ENCODE data around the gene PAX8.

Gene PAX8

GRCh38 chr2:113172721-113173541, 105.8 kb downstream of the PAX8 start:
- H4K20me1 ChIP-seq (ENCODE audit: insufficient read depth, low read length) = peaks cover 24% of the 10 kb centered on the region
- H3K9ac ChIP-seq (ENCODE audit: low read length) = peak overlapping the region; percentile 96
- peak overlapping the region; percentile 100 for H3K4me2 ChIP-seq (ENCODE audit: low read length)
- H3K9me3 ChIP-seq (ENCODE audit: insufficient read depth, low read length) = no peaks in the 10 kb centered on the region
- H3K4me3 ChIP-seq (ENCODE audit: low read length) = peak overlapping the region; percentile 97
- TF ChIP-seq EZH2phosphoT487 (IDR thresholded peaks at IDR 0.05; ENCODE audit: low read depth) = no peak
- TF ChIP-seq, protein P1, sequence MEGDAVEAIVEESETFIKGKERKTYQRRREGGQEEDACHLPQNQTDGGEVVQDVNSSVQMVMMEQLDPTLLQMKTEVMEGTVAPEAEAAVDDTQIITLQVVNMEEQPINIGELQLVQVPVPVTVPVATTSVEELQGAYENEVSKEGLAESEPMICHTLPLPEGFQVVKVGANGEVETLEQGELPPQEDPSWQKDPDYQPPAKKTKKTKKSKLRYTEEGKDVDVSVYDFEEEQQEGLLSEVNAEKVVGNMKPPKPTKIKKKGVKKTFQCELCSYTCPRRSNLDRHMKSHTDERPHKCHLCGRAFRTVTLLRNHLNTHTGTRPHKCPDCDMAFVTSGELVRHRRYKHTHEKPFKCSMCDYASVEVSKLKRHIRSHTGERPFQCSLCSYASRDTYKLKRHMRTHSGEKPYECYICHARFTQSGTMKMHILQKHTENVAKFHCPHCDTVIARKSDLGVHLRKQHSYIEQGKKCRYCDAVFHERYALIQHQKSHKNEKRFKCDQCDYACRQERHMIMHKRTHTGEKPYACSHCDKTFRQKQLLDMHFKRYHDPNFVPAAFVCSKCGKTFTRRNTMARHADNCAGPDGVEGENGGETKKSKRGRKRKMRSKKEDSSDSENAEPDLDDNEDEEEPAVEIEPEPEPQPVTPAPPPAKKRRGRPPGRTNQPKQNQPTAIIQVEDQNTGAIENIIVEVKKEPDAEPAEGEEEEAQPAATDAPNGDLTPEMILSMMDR (IDR thresholded peaks at IDR 0.05; ENCODE audit: low read depth, low read length) = no peak
- peak overlapping the region; percentile 67 for H2AFZ ChIP-seq (ENCODE audit: low read depth, low read length)
- peaks cover 36% of the 10 kb centered on the region for H3K4me1 ChIP-seq (ENCODE audit: low read length)
- peak overlapping the region; percentile 71 for H3K27ac ChIP-seq (ENCODE audit: low read length)
- peaks cover 32% of the 10 kb centered on the region for H3K36me3 ChIP-seq (replicated peaks; ENCODE audit: low read depth, low read length)
- peaks cover 46% of the 10 kb centered on the region for H3K79me2 ChIP-seq (ENCODE audit: low read length)
- no peaks in the 10 kb centered on the region for H3K27me3 ChIP-seq (ENCODE audit: low read depth, low read length)

- H3K27me3 ChIP-seq (ENCODE audit: low read depth, low read length) = no peaks in the 10 kb centered on the region
- H2AFZ ChIP-seq (ENCODE audit: low read depth, low read length) = peak overlapping the region; percentile 27; the same call in 1 of the 2 replicates
- TF ChIP-seq EZH2phosphoT487 (IDR thresholded peaks at IDR 0.05; ENCODE audit: low read depth) = no peak
- TF ChIP-seq, protein P1 (IDR thresholded peaks at IDR 0.05; ENCODE audit: low read depth, low read length) = no peak
- H3K79me2 ChIP-seq (ENCODE audit: low read length) = peaks cover 33% of the 10 kb centered on the region
- H3K4me1 ChIP-seq (ENCODE audit: low read length) = peaks cover 36% of the 10 kb centered on the region
- no peaks in the 10 kb centered on the region for H3K9me3 ChIP-seq (ENCODE audit: insufficient read depth, low read length)
- no peak overlapping the region for H3K4me3 ChIP-seq (ENCODE audit: low read length)
- H3K9ac ChIP-seq (ENCODE audit: low read length) = no peak overlapping the region
- H3K4me2 ChIP-seq (ENCODE audit: low read length) = no peak overlapping the region; the same call in 1 of the 2 replicates
- peaks cover 12% of the 10 kb centered on the region for H4K20me1 ChIP-seq (ENCODE audit: insufficient read depth, low read length)
- peak overlapping the region; percentile 53 for H3K27ac ChIP-seq (ENCODE audit: low read length)
- H3K36me3 ChIP-seq (replicated peaks; ENCODE audit: low read depth, low read length) = peaks cover 20% of the 10 kb centered on the region
Measured at GRCh38 chr2:113171334-113172075, 107.2 kb downstream of the PAX8 start.

GRCh38 chr2:113169586-113169985, 109.1 kb downstream of the PAX8 start:
- no peak for TF ChIP-seq EZH2phosphoT487 (IDR thresholded peaks at IDR 0.05; ENCODE audit: low read depth)
- TF ChIP-seq, protein P1 (IDR thresholded peaks at IDR 0.05; ENCODE audit: low read depth, low read length) = no peak
- Histone ChIP-seq H3K27me3 (ENCODE audit: low read depth, low read length) (no peaks in the 10 kb centered on the region), H3K4me2 (ENCODE audit: low read length) (no peak overlapping the region), H3K36me3 (replicated peaks; ENCODE audit: low read depth, low read length) (peaks cover 9% of the 10 kb centered on the region), H3K79me2 (ENCODE audit: low read length) (peaks cover 14% of the 10 kb centered on the region), H2AFZ (ENCODE audit: low read depth, low read length) (no peak overlapping the region), H3K4me3 (ENCODE audit: low read length) (no peak overlapping the region), H4K20me1 (ENCODE audit: insufficient read depth, low read length) (no peaks in the 10 kb centered on the region), H3K9me3 (ENCODE audit: insufficient read depth, low read length) (no peaks in the 10 kb centered on the region), H3K4me1 (ENCODE audit: low read length) (peaks cover 22% of the 10 kb centered on the region), H3K9ac (ENCODE audit: low read length) (no peak overlapping the region), H3K27ac (ENCODE audit: low read length) (no peak overlapping the region)

DNA sequence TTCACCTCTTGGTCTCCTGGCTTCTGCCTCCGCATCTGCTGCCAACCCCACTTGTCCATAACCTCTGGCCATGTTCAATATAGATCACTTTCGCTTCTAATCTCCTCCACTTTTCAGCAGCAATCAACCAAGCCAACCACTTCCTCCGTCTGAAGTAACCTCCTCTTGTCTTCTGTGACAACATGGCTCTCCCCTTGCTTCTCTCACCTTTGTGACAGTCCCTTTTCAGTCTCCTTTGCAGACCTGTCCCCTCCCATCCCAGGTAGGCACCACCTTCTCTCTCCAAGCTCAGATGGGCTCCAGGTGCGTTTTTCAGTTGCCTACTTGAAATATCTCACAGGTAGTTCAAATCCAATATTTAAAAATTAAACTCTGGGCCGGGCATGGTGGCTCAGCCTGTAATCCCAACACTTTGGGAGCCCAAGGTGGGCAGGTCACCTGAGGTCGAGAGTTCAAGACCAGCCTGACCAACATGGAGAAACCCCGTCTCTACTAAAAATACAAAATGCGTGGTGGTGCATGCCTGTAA, 109.7 kb downstream of the PAX8 start:
- no peak overlapping the region for H3K9ac ChIP-seq (ENCODE audit: low read length)
- no peaks in the 10 kb centered on the region for H4K20me1 ChIP-seq (ENCODE audit: insufficient read depth, low read length)
- no peaks in the 10 kb centered on the region for H3K9me3 ChIP-seq (ENCODE audit: insufficient read depth, low read length)
- H3K4me1 ChIP-seq (ENCODE audit: low read length) = peaks cover 20% of the 10 kb centered on the region
- H3K79me2 ChIP-seq (ENCODE audit: low read length) = peaks cover 9% of the 10 kb centered on the region
- H3K36me3 ChIP-seq (replicated peaks; ENCODE audit: low read depth, low read length) = peaks cover 9% of the 10 kb centered on the region
- no peaks in the 10 kb centered on the region for H3K27me3 ChIP-seq (ENCODE audit: low read depth, low read length)
- H3K4me3 ChIP-seq (ENCODE audit: low read length) = no peak overlapping the region
- no peak for TF ChIP-seq EZH2phosphoT487 (IDR thresholded peaks at IDR 0.05; ENCODE audit: low read depth)
- TF ChIP-seq, protein P1 (IDR thresholded peaks at IDR 0.05; ENCODE audit: low read depth, low read length) = no peak
- H2AFZ ChIP-seq (ENCODE audit: low read depth, low read length) = no peak overlapping the region
- no peak overlapping the region for H3K4me2 ChIP-seq (ENCODE audit: low read length)
- H3K27ac ChIP-seq (ENCODE audit: low read length) = no peak overlapping the region
